HG03280 (cell line): Measurements from ENCODE around the gene AVEN.
"Not testable (repeated sequence)": the region's sequence is repeated elsewhere in the genome, so short reads cannot be mapped to it uniquely, and the experiment has no call there.

Experiments used
- ATAC-seq: cut with Tn5 transposase; IDR thresholded peaks from one replicate; pipeline ENCODE4 v1.9.1; 2021; ENCODE audit warnings: mild to moderate bottlenecking, moderate library complexity; ENCODE audit not compliant: unreplicated experiment

Gene AVEN, protein sequence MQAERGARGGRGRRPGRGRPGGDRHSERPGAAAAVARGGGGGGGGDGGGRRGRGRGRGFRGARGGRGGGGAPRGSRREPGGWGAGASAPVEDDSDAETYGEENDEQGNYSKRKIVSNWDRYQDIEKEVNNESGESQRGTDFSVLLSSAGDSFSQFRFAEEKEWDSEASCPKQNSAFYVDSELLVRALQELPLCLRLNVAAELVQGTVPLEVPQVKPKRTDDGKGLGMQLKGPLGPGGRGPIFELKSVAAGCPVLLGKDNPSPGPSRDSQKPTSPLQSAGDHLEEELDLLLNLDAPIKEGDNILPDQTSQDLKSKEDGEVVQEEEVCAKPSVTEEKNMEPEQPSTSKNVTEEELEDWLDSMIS

DNA sequence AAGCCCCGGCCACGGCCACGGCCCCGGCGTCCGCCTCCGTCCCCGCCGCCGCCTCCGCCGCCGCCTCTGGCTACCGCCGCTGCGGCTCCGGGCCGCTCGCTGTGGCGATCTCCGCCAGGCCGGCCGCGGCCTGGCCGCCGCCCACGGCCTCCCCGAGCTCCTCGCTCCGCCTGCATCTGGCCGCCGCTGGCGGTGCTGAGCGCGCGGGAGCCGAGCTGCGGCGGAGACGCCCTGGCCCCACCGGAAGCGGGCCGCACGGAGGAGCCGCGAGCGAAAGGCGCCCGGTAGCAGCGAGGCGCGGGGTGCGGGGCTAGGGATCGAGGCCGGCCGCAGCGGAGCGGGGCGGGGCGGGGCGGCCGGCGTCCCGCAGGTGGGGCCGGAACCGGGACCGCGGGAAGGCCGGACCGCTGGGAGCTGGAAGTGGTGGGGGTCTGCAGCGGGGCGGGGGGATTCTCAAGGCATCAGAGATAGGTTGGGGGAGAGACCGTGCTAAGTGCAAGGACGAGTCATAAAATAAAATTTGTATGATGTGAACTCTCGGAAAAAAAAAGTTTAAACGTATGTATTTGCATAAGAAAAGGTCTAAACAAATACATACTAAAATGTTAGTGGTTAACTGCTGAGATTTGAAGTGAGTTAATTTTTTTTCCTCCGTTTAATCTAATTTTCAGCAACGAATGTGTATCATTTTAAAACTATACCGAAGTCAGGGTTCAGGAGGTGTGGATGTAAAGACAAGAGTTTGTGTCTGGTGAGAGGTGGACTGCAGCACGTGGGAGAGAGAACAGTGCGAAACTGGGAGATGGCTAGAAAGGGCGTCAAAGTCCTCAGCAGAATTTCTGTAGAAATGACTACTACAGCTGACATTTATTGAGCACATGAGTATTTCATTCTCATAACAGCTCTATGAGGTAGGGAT lies at the start of gene AVEN:
AVEN (minus strand) TSS at position 334 of the 919 bp plus-strand sequence; CDS start at position 176, 158 bp downstream.
- ATAC-seq, result peak; percentile 49

DNA sequence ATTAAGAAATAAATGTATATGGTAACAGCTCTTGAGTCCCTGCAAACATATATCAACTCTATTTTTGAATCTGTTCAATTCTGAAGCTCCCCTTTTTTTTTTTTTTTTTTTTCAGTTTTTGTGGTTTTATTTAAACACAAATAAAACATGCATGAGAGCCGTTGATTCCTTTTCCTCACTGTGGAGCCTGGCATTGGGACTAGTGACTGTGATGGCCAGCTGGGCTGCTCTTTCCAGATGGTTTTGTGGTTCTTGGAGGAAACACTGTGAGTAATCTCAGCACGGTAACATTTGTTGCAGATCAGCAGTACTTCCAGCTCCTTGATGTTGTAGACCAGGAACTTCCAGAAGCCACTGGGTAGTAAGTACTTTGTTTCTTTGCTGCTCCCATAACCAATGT lies 46.7 kb upstream of the AVEN start:
- no peak for ATAC-seq

DNA sequence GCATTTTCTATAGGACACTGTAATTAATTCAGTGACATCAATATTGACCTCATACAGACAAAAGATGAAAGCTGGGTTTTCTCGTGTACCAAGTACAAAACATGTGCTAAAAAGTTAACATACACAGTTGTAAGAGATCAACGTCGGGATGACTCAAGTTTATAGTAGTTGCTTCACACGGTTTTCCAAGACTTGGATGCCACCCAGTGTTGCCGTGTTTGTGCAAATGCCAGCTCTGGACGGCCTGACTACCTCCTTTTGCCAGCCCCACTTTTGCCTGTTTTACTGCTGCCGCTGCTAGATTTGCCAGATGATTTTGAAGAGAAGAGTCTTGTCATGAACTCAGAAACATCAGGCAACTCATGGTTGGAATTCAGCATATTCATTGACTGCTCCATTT lies 45.1 kb upstream of the AVEN start:
- no peak for ATAC-seq

DNA sequence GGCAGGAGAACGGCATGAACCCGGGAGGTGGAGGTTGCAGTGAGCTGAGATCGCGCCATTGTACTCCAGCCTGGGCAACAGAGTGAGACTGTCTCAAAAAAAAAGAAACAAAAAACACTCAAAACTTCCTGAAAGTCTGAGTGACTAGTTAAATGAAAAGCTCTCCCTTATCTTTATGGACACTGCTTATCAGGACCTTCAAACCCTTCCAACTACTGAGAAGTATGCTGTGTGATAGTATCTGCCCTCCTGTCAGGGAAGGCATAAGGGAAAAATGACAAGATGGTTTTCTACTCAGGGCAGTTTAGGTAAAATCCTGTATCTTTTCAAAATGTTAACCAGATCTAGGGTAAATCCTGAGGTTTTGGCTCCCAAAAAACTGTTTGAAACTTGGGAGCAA lies 40.9 kb upstream of the AVEN start:
- ATAC-seq, result no peak

DNA sequence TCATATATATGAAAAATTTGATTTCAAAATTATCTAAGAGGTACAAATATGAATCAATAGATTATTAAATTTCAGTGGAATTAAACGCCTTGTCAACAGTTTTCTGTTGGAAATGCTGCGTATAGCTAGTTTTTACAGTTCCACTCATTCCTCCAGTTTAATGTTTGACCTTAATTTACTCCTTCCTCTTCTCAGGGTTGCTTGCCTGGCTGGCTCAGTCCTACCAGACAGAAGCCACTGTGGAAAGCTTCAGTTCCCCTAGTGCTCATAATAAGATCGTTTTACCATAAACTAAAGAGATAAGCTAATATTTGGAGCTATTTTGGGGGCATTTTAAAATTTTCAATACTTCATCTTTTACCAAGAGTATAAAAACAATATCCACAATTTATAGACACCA lies 39.9 kb upstream of the AVEN start:
- no peak for ATAC-seq

DNA sequence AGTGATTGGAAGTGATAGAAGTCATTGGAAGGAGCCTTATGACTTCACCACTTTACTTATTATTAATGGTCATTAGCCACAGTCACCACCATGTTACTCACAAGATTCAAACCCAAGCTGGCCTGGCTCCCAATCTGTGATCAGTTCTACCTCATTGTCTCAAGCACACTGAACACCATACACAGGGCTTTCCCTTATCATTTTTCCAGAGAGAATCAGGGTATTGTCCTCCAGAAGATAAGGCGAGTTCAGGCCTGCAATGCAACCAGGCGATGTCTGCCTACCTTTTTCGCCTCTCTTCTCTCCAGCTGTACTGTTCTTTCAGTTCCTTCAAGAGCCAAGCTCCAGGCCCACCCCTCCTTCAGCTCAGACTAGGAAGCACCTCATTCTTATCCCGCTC lies 37.8 kb upstream of the AVEN start:
- no peak for ATAC-seq

DNA sequence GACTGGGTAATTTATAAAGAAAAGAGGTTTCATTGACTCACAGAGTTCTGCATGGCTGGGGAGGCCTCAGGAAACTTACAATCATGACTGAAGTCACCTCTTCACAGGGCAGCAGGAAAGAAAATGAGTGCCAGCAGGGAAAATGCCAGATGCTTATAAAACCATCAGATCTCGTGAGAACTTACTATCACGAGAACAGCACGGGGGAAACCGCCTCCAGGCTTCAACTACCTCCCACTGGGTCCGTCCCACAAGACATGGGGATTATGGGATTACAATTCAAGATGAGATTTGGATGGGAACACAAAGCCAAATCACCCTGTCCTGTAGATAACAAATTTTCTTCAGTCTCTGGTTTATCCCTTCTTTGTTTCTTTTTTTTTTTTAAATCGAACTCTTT lies 31.0 kb upstream of the AVEN start:
- ATAC-seq, result no peak

DNA sequence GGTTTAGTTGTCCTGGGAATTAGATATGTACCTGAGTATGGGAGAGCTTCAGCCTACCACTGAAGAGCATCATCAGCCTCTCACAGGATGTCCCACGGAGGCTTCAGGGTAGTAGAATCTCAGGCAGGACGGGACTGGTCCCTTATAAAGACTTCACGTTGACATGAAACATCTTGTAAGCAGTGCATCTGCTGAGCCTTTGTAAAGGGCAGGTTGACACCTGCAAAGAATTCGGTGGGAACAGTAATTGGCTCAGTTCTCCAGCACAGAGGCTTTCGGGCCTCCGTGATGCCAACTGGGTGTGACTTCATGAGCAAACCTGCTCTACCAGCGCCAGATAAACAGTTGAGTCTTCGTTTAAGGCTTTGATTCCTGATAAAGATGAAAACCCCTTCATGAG lies 26.9 kb upstream of the AVEN start:
- no peak for ATAC-seq

DNA sequence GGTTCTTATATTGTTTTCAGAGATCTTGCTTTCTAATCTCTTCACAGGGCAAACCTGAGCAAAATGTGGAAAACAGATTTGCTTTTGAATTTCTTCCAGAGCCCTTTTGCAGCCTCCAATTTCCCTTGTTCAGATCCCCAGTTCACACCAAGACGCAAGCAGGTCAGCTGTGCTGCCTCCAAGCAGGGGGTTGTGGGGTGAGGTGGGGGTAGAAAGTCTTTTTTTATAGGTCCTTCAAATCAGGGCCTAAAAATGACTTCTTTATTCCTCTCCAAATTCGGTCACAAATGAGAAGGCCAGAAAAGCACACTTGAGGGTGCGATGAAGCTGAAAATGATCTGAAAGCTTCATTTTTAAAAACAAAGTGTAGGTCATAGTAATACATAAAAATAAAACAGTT lies 26.3 kb upstream of the AVEN start:
- no peak for ATAC-seq

DNA sequence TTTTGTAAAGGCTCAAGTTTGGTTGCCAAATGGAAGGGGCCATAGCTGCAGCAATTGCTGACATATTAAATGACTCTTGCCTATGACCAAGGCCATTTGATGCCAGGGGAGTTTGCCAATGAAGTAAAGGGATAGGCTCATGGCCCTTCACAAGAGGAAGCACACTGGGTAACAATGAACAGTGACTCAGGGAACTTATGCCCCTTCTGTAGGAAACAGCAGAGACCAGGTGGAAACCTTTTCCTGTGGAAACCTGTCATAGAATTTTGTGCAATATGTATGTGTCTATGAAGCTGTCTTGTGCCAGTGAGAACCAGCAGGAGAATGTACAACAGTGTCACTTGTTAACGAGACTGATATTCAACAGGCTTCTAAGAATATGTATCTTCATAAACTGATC lies 25.4 kb upstream of the AVEN start:
- ATAC-seq, result no peak

DNA sequence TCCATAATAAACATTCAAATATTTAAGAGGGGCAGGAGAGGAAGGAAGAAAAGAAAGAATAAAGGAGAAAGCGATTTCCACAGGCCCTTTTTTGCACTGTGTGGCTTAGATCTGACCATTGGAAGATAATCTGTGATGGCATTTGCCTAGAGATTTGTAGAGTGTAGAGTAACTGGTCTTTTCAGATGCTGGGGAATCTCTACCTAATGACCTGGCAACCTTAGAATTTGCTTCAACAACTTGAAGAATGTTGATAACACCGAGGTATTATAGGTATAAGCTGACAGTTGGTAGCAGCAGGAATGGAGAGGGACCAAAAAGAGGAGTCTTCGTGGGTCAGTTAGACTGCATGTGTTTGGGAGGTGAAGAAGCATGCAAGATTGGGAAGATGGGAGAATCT lies 20.9 kb upstream of the AVEN start:
- ATAC-seq, result no peak

DNA sequence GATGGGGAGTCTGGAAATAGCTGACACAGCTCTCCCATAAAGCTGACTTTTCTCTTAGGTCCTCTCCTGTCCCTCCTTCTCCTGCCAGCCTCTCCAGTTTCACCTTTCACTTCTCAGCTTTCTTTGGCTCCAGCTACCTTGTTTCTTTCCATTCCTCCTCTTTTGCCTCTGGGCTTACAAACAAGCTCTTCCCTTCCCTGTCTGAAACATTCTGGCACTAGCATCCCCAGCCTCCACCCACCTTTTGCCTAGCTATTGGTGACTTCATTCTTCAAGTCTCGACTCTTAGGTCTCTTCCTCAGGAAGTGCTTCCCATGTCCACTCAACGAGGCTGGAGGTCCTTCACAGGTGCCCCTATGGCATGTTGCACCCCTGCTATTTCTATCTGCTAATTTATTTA lies 20.5 kb upstream of the AVEN start:
- no peak for ATAC-seq

DNA sequence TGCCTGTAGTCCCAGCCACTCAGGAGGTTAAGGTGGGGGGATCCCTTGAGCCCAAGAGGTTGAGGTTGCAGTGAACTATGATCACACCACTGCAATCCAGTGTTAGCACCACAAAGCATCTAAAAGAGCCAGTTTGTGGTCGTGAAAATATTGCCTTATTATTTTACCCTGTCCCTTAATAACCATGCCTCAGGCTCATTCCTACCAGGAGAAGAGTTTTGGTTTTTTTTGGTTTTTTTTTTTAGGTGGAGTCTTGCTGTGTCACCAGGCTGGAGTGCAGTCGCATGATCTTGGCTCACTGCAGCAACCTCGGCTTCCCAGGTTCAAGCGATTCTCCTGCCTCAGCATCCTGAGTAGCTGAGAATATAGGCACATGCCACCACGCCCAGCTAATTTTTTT lies 17.9 kb upstream of the AVEN start:
- no peak for ATAC-seq

DNA sequence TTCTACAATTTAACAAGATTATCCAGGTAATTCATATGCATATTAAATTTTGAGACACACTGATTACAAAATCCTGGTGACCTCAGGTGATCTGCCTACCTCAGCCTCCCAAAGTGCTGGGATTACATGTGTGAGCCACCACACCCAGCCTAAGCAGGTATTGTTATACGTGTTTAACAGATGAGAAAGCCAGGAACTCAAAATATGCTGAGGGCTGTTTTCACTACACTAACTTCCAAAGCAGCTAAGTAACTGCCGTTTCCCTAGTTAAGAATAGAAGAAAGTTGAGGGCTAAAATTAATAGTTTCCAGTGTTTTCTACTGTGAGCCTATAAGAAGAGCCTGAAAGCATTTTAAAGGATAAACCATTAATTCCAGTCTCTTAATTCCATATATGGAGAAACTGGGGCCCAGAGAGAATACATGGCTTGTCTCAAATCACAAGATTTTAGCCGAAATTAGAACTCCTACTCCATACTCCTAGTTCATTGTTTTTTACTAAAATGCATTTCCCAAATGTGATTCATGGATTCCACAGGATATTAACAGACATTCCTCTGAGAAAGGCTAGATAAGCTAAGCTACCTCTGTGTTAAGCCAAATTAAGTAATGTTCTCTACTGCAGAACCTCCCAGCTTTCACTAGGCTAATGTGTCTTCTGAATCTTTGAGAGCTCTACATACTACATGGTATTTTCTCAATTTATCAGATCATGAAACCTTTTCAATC lies 17.0 kb upstream of the AVEN start:
- ATAC-seq, result no peak

DNA sequence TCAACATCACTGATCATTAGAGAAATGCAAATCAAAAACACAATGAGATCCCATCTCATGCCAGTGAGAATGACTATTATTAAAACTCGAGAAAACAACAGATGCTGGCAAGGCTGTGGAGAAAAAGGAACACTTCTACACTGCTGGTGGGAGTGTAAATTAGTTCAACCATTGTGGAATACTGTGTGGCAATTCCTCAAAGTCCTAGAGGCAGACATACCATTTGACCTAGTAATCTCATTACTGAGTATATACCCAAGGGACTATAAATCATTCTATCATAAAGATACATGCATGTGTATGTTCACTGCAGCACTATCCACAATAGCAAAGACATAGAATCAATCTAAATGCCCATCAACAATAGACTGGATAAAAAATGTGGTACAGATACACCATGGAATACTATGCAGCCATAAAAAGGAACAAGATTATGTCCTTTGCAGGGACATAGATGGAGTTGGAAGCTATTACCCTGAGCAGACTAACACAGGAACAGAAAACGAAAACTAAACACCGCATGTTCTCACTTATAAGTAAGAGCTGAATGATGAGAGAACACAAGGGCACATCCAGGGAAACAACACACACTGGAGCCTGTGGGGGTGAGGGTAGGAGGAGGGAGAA lies 15.2 kb upstream of the AVEN start:
- ATAC-seq, result no peak

DNA sequence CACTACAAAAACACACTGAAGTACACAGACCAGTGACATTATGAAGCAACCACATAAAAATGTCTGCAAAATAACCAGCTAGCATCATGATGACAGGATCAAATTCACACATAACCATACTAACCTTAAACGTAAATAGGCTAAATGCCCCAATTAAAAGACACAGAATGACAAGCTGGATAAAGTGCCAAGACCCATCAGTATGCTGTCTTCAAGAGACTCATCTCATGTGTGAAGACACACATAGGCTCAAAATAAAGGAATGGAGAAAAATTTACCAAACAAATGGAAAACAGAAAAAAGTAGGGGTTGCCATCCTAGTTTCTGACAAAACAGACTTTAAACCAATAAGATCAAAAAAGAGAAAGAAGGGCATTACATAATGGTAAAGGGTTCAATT lies 11.4 kb upstream of the AVEN start:
- not testable (repeated sequence) for ATAC-seq

DNA sequence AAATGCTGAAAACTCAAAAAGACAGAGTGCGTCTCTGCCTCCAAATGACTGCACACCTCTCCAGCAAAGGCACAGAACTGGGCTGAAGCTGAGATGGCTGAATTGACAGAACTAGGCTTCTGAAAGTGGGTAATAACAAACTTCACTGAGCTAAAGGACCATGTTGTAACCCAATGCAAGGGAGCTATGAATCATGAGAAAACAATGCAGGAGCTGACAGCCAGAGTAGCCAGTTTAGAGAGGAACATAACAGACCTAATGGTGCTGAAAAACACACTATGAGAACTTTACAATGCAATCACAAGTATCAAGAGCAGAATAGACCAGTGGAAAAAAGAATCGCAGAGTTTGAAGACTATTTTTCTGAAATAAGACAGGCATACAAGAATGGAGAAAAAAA lies 10.1 kb upstream of the AVEN start:
- no peak for ATAC-seq

DNA sequence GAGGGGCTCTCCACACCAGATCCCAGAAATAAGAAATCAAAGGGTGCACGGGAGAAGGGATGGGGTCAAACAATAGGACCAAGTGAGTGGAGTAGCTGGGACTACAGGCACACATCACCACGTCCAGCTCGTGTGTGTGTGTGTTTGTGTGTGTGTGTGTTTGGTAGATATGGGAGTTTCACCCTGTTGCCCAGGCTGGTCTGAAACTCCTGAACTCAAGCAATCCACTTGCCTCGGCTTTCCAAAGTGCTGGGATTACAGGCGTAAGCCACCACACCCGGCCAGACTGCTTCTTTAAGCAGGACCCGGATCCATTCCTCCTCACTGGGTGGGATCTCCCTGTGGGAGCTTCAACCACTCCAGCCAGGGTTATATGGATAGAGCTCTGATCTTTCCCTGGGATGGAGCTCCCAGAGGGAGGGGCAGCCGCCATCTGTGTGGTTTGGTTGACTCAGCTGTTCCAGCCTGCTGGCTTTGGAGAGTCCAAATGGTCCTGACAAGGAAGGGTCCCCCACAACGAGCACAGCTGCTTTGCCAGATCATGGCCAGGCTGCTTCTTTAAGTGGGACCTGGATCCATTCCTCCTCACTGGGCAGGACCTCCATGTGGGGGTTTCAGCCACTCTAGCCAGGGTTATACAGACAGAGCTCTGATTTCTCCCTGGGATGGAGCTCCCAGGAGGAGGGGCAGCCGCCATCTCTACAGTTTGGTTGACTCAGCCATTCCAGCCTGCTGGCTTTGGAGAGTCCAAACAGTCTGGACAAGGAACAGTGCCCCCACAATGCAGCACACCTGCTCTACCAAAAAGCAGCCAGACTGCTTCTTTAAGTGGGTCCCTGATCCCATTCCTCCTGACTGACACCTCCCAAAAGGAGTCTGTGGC lies 9.1 kb upstream of the AVEN start:
- ATAC-seq, result no peak

DNA sequence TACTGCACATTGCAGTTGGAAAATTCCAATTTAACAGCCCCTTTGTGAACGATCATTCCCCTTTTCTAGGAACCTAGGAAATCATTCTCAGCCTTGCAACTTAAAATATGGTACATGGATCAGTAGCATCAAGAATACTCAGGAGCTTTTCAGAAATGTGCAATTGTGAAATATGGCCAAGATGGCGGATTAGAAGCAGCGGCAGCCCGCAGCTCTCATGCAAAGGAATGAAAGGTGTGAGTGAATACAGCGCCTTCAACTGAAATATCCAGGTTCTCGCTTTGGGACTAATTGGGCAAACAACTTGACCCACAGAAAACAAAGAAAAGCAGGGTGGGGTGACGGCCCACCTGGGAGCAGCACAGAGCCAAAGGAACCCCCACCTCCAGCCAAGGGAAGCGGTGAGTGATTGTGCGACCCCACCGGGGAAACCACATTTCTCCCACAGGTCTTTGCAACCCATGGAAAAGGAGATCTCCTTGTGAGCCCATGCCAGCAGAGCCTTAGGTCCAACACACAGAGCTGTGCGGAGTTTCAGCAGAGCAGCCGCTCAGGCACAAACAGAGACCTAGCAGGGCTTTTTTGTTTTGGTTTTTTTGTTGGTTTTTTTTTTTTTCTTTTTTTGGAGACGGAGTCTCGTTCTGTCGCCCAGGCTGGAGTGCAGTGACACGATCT lies 7.6 kb upstream of the AVEN start:
- ATAC-seq, result no peak

DNA sequence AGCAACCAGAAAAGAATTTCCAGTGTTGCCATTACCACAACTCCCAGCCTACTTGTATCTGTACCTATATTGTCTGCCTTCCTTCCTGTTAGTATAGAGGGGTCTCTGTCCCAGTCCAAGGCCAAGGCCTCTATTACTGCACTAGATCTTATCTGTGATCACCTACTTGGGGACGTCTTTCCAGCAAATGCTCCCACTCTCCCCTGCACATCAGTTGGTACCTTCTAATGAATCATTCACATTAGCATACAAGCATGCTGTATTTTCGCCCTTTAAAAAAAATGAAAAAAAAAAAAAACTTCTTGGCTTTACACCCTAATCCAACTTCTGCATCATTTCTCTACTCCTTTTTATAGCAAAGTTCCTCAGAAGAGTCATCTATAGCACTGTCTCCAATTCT lies 4.8 kb upstream of the AVEN start:
- no peak for ATAC-seq
